Ishikawa (cell line): ENCODE data around the gene HMCN1.

ENCODE experiments used
- CEBPB ChIP-seq: IDR thresholded peaks from 2 replicates; pipeline ENCODE4 v1.6.1; 2012
- CREB1 ChIP-seq: IDR thresholded peaks from 2 replicates; pipeline ENCODE4 v1.6.1; 2012; ENCODE audit warnings: low read depth
- EGR1 ChIP-seq: IDR thresholded peaks from 2 replicates; pipeline ENCODE4 v1.6.1; 2012
- EP300 ChIP-seq: IDR thresholded peaks from 2 replicates; pipeline ENCODE4 v1.6.1; 2012; ENCODE audit warnings: borderline replicate concordance
- FOXM1 ChIP-seq: IDR thresholded peaks from 2 replicates; pipeline ENCODE4 v1.6.1; 2012; ENCODE audit warnings: low read depth, borderline replicate concordance
- NFIC ChIP-seq: IDR thresholded peaks from 2 replicates; pipeline ENCODE4 v1.6.1; 2012
- RAD21 ChIP-seq: IDR thresholded peaks from 2 replicates; pipeline ENCODE4 v1.6.1; 2012; ENCODE audit warnings: low read depth
- TAF1 ChIP-seq: IDR thresholded peaks from 2 replicates; pipeline ENCODE4 v1.6.1; 2012; ENCODE audit warnings: low read depth, mild to moderate bottlenecking
- TCF12 ChIP-seq: IDR thresholded peaks from 2 replicates; pipeline ENCODE4 v1.6.1; 2012; ENCODE audit warnings: low read depth
- TEAD4 ChIP-seq: IDR thresholded peaks from 2 replicates; pipeline ENCODE4 v1.6.1; 2012
- YY1 ChIP-seq: IDR thresholded peaks from 2 replicates; pipeline ENCODE4 v1.6.1; 2012; ENCODE audit warnings: low read depth
- ZBTB7A ChIP-seq: IDR thresholded peaks from 2 replicates; pipeline ENCODE4 v1.6.1; 2012; ENCODE audit warnings: low read depth
- TF ChIP-seq, protein P1 (sequence below): IDR thresholded peaks from 2 replicates; pipeline ENCODE4 v1.6.1; 2012; ENCODE audit warnings: low read depth, mild to moderate bottlenecking
- TF ChIP-seq, protein P2 (sequence below): IDR thresholded peaks from 2 replicates; pipeline ENCODE4 v1.6.1; 2012
- TF ChIP-seq, protein P3 (sequence below): IDR thresholded peaks from 2 replicates; pipeline ENCODE4 v1.6.1; 2012

HMCN1 gene

DNA sequence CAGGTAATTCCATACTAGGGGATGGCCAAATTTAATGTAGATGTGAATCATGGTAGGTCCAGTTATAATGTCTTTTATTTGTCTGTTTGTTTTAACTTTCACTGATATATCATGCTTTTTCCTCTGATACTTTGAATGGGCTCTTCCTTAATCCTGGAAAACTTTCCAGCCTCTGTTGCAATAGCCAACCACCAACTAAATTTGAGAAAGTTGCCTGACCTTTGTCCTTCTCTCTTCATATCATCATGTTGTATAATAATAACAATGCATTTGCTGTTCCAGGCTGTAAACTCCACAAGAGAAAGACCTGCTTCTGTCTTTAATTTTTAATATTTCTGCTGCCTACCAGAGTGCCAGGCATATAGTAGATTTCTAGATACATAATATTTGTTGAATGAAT is 146.1 kb downstream of the HMCN1 start:
- TF ChIP-seq CEBPB = no peak
- TF ChIP-seq, protein P1, sequence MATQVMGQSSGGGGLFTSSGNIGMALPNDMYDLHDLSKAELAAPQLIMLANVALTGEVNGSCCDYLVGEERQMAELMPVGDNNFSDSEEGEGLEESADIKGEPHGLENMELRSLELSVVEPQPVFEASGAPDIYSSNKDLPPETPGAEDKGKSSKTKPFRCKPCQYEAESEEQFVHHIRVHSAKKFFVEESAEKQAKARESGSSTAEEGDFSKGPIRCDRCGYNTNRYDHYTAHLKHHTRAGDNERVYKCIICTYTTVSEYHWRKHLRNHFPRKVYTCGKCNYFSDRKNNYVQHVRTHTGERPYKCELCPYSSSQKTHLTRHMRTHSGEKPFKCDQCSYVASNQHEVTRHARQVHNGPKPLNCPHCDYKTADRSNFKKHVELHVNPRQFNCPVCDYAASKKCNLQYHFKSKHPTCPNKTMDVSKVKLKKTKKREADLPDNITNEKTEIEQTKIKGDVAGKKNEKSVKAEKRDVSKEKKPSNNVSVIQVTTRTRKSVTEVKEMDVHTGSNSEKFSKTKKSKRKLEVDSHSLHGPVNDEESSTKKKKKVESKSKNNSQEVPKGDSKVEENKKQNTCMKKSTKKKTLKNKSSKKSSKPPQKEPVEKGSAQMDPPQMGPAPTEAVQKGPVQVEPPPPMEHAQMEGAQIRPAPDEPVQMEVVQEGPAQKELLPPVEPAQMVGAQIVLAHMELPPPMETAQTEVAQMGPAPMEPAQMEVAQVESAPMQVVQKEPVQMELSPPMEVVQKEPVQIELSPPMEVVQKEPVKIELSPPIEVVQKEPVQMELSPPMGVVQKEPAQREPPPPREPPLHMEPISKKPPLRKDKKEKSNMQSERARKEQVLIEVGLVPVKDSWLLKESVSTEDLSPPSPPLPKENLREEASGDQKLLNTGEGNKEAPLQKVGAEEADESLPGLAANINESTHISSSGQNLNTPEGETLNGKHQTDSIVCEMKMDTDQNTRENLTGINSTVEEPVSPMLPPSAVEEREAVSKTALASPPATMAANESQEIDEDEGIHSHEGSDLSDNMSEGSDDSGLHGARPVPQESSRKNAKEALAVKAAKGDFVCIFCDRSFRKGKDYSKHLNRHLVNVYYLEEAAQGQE = no peak
- no peak for TF ChIP-seq YY1
- TF ChIP-seq ZBTB7A = no peak
- TF ChIP-seq RAD21 = no peak
- TF ChIP-seq, protein P2, sequence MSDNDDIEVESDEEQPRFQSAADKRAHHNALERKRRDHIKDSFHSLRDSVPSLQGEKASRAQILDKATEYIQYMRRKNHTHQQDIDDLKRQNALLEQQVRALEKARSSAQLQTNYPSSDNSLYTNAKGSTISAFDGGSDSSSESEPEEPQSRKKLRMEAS = no peak
- TF ChIP-seq TAF1 = no peak
- no peak for TF ChIP-seq FOXM1
- no peak for TF ChIP-seq CREB1

DNA sequence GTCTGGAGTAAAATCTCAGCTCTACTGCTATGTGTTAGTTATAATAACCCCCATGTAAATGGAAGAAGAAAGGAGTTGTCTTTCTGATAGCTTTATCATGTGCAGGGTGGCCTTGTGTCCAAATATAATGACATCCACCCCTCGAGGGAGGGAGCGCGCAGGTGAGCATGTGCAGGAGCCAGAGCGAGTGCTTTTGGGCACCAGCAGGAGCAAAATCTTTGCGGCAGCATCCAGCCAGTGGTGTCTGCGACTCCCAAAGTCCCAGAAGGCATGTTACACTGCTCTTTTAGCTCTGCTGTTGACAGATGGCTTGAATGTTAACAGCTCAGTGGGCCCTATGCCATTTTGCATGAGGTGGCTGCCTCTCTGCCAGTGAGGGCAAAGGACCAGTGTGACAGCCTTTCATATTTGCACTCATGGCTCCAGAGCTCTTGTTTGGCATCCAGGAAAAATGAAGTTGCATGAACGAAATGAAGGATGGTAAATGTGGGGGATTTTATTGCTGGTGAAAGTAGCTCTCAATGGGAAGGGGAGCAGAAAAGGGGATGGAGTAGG is 146.7 kb downstream of the HMCN1 start:
- no peak for TF ChIP-seq FOXM1

DNA sequence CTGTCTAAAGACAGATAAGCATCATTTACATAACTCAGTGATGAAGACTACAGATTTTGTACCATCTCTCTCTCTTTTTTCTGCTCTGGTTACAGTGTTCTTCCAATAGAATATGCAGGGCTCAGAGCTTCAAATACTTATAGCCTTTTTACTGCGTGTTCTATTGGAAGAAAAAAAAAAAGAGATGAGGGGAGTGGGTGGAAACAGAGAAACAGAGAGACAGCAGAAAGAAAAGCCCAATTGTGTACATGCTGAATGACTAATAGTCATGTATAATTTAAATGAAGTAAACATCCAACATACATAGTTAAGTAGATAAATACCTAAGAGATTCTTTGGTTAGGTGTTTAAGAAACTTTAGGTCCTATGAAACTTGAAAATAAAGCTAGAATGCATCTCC is 151.9 kb downstream of the HMCN1 start:
- TF ChIP-seq TCF12 (no peak), CREB1 (no peak), YY1 (no peak), RAD21 (no peak)

DNA sequence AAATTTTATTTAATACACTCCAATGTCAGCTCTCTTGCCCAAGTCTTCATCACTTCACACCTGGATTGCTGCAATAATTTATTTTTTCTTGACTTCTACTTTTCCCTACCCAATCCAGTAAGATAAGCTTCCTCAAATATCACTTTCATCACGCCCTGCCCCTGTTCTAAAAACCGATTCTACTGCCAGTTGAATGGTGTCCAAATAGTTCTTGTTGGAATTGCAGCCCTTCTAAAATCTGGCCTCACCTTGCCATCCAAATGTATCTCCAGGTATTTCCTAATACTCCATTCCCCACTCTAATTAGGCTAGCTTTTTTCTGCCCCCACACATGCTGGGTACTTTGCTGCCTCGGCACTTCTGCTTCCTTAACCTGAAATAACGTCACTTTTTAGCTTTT is 152.5 kb downstream of the HMCN1 start:
- no peak for TF ChIP-seq TCF12
- TF ChIP-seq RAD21 = no peak
- no peak for TF ChIP-seq CREB1
- TF ChIP-seq YY1 = no peak
- TF ChIP-seq, protein P3, sequence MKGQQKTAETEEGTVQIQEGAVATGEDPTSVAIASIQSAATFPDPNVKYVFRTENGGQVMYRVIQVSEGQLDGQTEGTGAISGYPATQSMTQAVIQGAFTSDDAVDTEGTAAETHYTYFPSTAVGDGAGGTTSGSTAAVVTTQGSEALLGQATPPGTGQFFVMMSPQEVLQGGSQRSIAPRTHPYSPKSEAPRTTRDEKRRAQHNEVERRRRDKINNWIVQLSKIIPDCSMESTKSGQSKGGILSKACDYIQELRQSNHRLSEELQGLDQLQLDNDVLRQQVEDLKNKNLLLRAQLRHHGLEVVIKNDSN = no peak
- no peak for TF ChIP-seq NFIC
- TF ChIP-seq, protein P2 = no peak
- no peak for TF ChIP-seq EGR1
- no peak for TF ChIP-seq TEAD4
- no peak for TF ChIP-seq CEBPB
- no peak for TF ChIP-seq TAF1
- no peak for TF ChIP-seq EP300
- no peak for TF ChIP-seq ZBTB7A

DNA sequence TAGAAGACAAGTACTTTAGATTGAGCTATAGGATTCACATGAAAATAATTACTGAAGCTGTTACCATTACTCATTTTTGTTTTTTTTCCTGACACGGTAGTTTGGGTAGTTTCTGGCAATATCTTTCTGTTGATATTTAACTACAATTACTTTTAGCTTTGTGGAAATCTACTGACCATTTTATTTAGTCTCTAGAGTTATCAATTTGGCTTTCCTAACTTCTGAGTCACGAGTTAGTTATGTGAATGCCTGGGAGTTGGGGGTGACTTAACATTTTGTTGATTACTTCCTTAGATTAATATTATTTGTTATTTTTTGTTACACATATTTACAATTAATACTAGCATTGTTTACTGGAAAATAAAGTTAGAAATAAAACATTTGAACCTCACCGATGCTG is 160.6 kb downstream of the HMCN1 start:
- TF ChIP-seq TEAD4 = no peak
- no peak for TF ChIP-seq EGR1
- no peak for TF ChIP-seq RAD21
- TF ChIP-seq ZBTB7A = no peak
- TF ChIP-seq TAF1 = no peak
- TF ChIP-seq FOXM1 = no peak
- no peak for TF ChIP-seq YY1
- TF ChIP-seq CREB1 = no peak
- TF ChIP-seq, protein P1 = no peak
- TF ChIP-seq, protein P3 = no peak
- no peak for TF ChIP-seq CEBPB
- TF ChIP-seq TCF12 = no peak
- no peak for TF ChIP-seq EP300

DNA sequence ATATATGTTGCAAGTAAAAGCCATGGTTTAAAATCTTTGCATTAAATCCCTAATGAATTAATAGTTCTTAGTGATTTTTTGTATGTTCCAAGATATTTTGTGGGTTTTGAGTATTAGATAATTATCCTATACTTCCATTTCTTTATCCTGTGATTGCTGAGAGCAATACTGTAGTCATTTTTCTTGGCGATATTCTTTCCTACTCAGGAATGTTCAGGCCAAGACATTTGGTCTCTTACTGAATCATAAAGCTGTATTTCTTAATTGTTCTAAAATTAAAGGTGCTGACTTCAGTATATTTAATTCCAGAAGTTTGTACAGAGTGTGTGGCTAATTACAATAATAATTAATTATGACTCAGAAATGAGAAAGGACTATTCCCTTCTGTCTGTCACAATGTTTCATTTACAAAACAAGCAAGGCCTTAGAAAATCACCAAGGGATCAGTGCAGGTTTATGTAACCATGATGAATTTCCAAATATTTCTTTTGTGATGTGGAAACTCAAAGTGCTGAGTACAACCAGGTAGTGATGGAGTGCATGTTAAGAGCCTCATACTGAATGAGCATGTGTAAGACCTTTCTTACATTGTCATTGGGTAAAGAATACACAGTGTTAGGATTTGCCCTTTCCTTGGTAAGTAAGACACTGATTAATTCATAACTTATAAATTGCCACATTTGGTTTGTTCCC is 161.2 kb downstream of the HMCN1 start:
- TF ChIP-seq, protein P3 = no peak
- TF ChIP-seq EP300 = no peak
